Mesodermal cell (in vitro differentiated cells): Measurements from ENCODE around the gene HOMER1.

ENCODE experiments used
- H3K27ac ChIP-seq: 2 replicates; pipeline ENCODE4 v1.7.0; 2013; ENCODE audit warnings: mild to moderate bottlenecking, low read depth, low read length, moderate library complexity; ENCODE audit not compliant: severe bottlenecking
- H3K36me3 ChIP-seq: 2 replicates; pipeline ENCODE4 v1.7.1; 2013; ENCODE audit warnings: mild to moderate bottlenecking, low read length, moderate library complexity; ENCODE audit not compliant: control insufficient read depth, insufficient read depth
- H3K4me1 ChIP-seq: one replicate; pipeline ENCODE4 v1.7.1; 2013; ENCODE audit warnings: mild to moderate bottlenecking, low read length; ENCODE audit not compliant: insufficient read depth, control insufficient read depth, poor library complexity, severe bottlenecking
- H3K4me3 ChIP-seq: 2 replicates; pipeline ENCODE4 v1.7.0; 2013; ENCODE audit warnings: low read length, control low read depth, mild to moderate bottlenecking; ENCODE audit not compliant: insufficient read depth, poor library complexity, severe bottlenecking; ENCODE audit errors: extremely low read depth
- H3K9me3 ChIP-seq: 2 replicates; pipeline ENCODE4 v1.7.1; 2013; ENCODE audit warnings: mild to moderate bottlenecking, low read length, moderate library complexity; ENCODE audit not compliant: control insufficient read depth
- WGBS, 2 experiments: methylation state at CpG; one replicate each; pipeline ENCODE4 v1.1.5; 2013; ENCODE audit warnings: missing lambda C conversion rate in 2 of 2; ENCODE audit not compliant: insufficient coverage in 2 of 2; 5-methylcytosine and 5-hydroxymethylcytosine counted together

Gene HOMER1

DNA sequence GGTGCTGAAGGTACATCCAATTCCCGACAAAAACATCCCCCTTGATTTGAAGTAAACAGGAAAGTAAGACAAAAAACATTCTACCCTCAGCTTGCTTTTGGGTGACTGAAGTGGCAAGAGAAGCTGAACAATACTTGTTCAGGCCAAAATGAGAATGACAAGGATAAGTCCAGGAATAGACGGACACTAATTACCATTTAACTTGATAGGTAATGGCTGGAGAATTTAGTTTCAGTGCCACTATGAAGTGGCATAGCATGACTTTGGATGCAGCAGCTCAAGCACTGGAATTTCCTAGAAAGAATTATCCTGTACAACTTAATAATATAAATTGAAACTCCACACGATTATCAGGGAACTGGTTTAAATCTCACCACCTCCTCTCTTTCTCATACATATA, 49.7 kb downstream of the HOMER1 start:
- Histone ChIP-seq H3K36me3 (no peaks in the 10 kb centered on the region), H3K27ac (no peak overlapping the region), H3K9me3 (no peaks in the 10 kb centered on the region), H3K4me3 (no peak overlapping the region), H3K4me1 (peaks cover 6% of the 10 kb centered on the region)
- WGBS, 2 experiments, result 80 to 89% methylated on average over 1 to 2 of the region's 3 CpGs

DNA sequence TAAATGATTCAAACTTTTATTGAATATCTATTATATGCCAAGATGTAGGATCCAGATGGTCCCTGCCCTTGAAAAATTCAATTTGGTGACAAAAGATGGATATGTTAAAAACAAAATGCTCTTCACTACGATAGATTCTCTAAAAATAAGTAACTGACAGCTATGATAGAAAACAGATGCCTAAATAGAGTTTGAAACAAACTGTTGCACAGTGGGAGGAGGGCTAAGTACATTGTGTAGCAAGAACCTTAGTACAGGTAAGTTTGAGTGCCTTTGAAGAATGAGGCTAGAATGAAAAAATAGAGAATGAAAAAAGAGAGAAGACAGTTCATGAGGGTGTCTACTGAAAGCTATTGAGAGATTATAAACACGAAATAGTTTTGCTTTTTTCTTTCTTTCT, 54.3 kb downstream of the HOMER1 start:
- Histone ChIP-seq H3K4me3 (no peak overlapping the region), H3K4me1 (peaks cover 6% of the 10 kb centered on the region), H3K9me3 (no peaks in the 10 kb centered on the region), H3K36me3 (no peaks in the 10 kb centered on the region), H3K27ac (no peak overlapping the region)
- no CpG with 5 or more reads among the region's 2 CpGs for WGBS, 2 experiments

DNA sequence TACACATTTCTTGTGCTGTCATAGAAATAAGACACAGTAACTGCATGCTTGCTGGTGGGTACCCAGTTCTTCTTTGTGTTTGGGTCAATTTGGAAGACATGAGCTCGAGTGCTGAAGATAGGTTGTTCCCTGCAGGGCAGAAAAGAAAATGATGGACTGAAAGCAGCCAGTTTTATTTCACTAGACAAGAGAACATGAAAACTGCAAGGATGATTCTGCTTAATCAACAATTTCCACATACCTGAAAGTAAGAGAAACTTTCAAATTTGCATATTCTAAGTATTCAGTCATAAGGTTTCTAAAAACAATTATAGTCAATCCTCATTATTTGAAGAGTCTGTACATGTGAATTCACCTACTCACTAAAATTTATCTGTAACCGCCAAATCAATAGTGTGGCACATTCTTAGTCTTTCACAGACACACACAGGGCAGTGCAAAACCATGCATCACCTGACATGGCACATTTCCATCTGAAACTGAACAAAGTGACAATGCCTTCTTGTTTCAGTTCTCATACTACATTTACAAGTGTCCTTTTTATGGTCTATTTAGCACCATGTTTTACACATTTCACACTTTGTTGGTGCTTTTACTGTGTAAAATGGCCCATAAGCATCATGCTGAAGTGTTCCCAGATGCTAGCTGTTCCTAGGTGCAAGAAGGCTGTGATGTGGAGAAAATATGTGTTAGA, 56.9 kb downstream of the HOMER1 start:
- Histone ChIP-seq H3K4me3 (no peak overlapping the region), H3K36me3 (no peaks in the 10 kb centered on the region), H3K27ac (no peak overlapping the region), H3K9me3 (no peaks in the 10 kb centered on the region), H3K4me1 (no peaks in the 10 kb centered on the region)
- WGBS, 2 experiments, result 86 to 100% methylated on average over 1 of the region's 2 CpGs

GRCh38 chr5:79456400-79456799, 57.5 kb downstream of the HOMER1 start:
- Histone ChIP-seq H3K36me3 (no peaks in the 10 kb centered on the region), H3K4me1 (no peaks in the 10 kb centered on the region), H3K4me3 (no peak overlapping the region), H3K9me3 (no peaks in the 10 kb centered on the region), H3K27ac (no peak overlapping the region)

GRCh38 chr5:79454043-79454442, 59.9 kb downstream of the HOMER1 start:
- no CpG with 5 or more reads among the region's 4 CpGs for WGBS, 2 experiments
- Histone ChIP-seq H3K4me1 (no peaks in the 10 kb centered on the region), H3K36me3 (peaks cover 4% of the 10 kb centered on the region)

GRCh38 chr5:79448336-79448735, 65.6 kb downstream of the HOMER1 start:
- Histone ChIP-seq H3K4me3 (no peak overlapping the region), H3K36me3 (peaks cover 10% of the 10 kb centered on the region), H3K9me3 (no peaks in the 10 kb centered on the region), H3K27ac (peak overlapping the region; percentile 31), H3K4me1 (peaks cover 9% of the 10 kb centered on the region)
- 88% methylated on average over 1 of the region's 2 CpGs; no CpG with 5 or more reads in 1 of the 2 experiments for WGBS, 2 experiments

More at GRCh38 chr5:79454043-79454442, 59.9 kb downstream of the HOMER1 start:
- H3K4me3 ChIP-seq, result no peak overlapping the region
- H3K27ac ChIP-seq, result no peak overlapping the region
- H3K9me3 ChIP-seq, result no peaks in the 10 kb centered on the region

GRCh38 chr5:79436821-79437220, 77.1 kb downstream of the HOMER1 start:
- no peak overlapping the region for H3K27ac ChIP-seq
- peaks cover 15% of the 10 kb centered on the region for H3K36me3 ChIP-seq
- WGBS, 2 experiments, result no CpG with 5 or more reads among the region's 2 CpGs
- no peaks in the 10 kb centered on the region for H3K4me1 ChIP-seq
- no peak overlapping the region for H3K4me3 ChIP-seq
- H3K9me3 ChIP-seq, result no peaks in the 10 kb centered on the region

DNA sequence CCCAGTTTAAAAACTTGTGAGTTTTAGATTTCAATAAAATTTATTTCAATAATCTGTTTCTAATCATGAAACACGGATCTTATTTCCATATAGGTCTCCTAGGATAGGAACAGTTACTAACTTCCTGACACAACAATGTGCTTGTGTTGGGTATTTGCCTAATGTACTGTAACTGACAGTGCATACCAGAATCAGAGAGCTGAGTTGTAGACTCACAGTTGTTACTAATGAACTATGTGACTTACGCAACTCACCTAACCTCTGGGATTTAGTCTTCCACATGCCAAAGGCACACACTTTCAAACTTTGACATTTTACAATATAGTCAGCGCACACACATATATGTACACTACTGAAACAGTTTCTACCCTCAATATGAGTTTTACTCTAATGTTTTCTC, 77.7 kb downstream of the HOMER1 start:
- 88 to 91% methylated on average over 2 of the region's 3 CpGs for WGBS, 2 experiments
- Histone ChIP-seq H3K36me3 (peaks cover 16% of the 10 kb centered on the region), H3K4me1 (no peaks in the 10 kb centered on the region), H3K4me3 (no peak overlapping the region), H3K27ac (no peak overlapping the region), H3K9me3 (no peaks in the 10 kb centered on the region)

DNA sequence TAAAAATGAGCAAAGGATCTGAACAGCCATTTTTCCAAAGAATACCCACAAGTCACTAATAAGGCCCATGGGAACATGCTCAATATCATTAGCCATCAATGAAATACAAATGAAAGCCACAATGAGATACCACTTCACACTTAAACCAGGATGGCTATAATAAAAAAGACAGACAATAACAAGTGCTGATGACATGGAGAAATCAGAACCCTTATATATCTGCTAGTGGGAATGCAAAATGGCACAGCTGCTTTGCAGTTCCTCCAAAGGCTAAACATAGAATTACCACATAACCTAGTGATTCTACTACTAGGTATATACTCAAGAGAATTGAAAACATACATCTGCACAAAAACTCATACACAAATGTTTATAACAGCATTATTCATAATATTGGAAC, 83.7 kb downstream of the HOMER1 start:
- Histone ChIP-seq H3K4me3 (no peak overlapping the region), H3K4me1 (no peaks in the 10 kb centered on the region), H3K36me3 (peaks cover 6% of the 10 kb centered on the region), H3K27ac (no peak overlapping the region), H3K9me3 (no peaks in the 10 kb centered on the region)

GRCh38 chr5:79423296-79423695, 90.6 kb downstream of the HOMER1 start:
- no CpG with 5 or more reads among the region's 3 CpGs for WGBS, 2 experiments
- Histone ChIP-seq H3K4me1 (no peaks in the 10 kb centered on the region), H3K36me3 (no peaks in the 10 kb centered on the region), H3K4me3 (no peak overlapping the region), H3K9me3 (no peaks in the 10 kb centered on the region), H3K27ac (no peak overlapping the region)

DNA sequence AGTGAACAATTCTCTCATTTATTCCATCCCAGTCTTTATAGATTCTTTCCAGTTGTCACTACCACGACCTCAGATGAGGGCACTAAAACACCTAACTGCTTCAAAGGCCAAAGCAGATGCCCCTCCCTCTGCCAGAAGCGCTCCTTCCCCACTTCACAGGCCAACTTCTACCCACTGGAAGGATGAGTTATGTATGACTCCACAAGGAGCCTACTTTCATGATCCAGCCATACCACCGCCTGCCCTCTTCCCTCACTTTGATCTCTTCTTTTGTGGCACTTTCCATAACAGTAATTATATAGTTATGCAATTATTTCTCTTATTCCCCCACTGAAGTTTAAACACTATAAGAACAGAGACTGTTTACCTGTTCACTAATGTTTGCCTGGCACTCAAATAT, 93.7 kb downstream of the HOMER1 start:
- H3K27ac ChIP-seq, result no peak overlapping the region
- H3K36me3 ChIP-seq, result no peaks in the 10 kb centered on the region
- 71 to 92% methylated on average over 1 to 2 of the region's 3 CpGs for WGBS, 2 experiments
- H3K4me1 ChIP-seq, result no peaks in the 10 kb centered on the region
- H3K4me3 ChIP-seq, result no peak overlapping the region
- no peaks in the 10 kb centered on the region for H3K9me3 ChIP-seq
